C4-2B (cell line): ENCODE results near the gene CCT7.
"Not testable (repeated sequence)": the region's sequence is repeated elsewhere in the genome, so short reads cannot be mapped to it uniquely, and the experiment has no call there.

Source experiments
- CTCF ChIP-seq: fragments of 450-650 bp; conservative IDR thresholded peaks from 2 replicates; pipeline ENCODE4 v1.5.1; 2017; ENCODE audit warnings: mild to moderate bottlenecking
- ZFX ChIP-seq: fragments of 450-650 bp; IDR thresholded peaks from 2 replicates; pipeline ENCODE4 v1.6.1; 2017

GRCh38 chr2:73200281-73200680, 33.8 kb upstream of the CCT7 start:
- TF ChIP-seq CTCF, ZFX: not testable (repeated sequence)
